ENCODE measurements around the gene TRAF2.

- TF ChIP-seq ELK1 (IDR thresholded peaks at IDR 0.05; ENCODE audit: borderline replicate concordance, low read depth, low read length) (no peak), MAFK (IDR thresholded peaks at IDR 0.05; ENCODE audit: low read depth, low read length) (no peak)
- TF ChIP-seq, protein P1, sequence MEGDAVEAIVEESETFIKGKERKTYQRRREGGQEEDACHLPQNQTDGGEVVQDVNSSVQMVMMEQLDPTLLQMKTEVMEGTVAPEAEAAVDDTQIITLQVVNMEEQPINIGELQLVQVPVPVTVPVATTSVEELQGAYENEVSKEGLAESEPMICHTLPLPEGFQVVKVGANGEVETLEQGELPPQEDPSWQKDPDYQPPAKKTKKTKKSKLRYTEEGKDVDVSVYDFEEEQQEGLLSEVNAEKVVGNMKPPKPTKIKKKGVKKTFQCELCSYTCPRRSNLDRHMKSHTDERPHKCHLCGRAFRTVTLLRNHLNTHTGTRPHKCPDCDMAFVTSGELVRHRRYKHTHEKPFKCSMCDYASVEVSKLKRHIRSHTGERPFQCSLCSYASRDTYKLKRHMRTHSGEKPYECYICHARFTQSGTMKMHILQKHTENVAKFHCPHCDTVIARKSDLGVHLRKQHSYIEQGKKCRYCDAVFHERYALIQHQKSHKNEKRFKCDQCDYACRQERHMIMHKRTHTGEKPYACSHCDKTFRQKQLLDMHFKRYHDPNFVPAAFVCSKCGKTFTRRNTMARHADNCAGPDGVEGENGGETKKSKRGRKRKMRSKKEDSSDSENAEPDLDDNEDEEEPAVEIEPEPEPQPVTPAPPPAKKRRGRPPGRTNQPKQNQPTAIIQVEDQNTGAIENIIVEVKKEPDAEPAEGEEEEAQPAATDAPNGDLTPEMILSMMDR (conservative IDR thresholded peaks at IDR 0.05; ENCODE audit: low read depth, low read length), result no peak
Measured at GRCh38 chr9:136947028-136947891, 60.9 kb downstream of the TRAF2 start.
